Natural killer cell treated with Interleukin-12 subunit alpha and Interleukin-12 subunit beta and Interleukin-15 and Interleukin-18, amount 100 ng/mL, for 72 hours (primary cell): ENCODE results near the gene SFRP5. TPM values are rescaled to one million over a fixed set of nuclear protein-coding genes. Genes with fewer than 3 reads are reported as not detected.

ENCODE experiments used
- total RNA-seq, 2 donors: library from RNA; stranded (reverse); gene quantifications; one replicate each; pipeline ENCODE4 v1.2.3, GENCODE V29; 2022

SFRP5 gene
- total RNA-seq, 2 donors from 2014 or later, result not detected

Other genes starting within 250 kb of the SFRP5 start
- gene ANKRD2, start 199.2 kb downstream of the SFRP5 start, total RNA-seq, result not detected
- gene HOGA1, start 187.6 kb downstream of the SFRP5 start, total RNA-seq, result not detected
- not detected for gene C10orf62, start 182.3 kb downstream of the SFRP5 start, total RNA-seq
- 1 to 10 TPM; 1.6 to 2.7 TPM for gene MORN4, start 138.5 kb downstream of the SFRP5 start, total RNA-seq
- gene PI4K2A, start 131.3 kb downstream of the SFRP5 start, total RNA-seq, result 10 to 100 TPM; 16.2 to 22.8 TPM
- under 1 TPM; 0.45 to 0.89 TPM for gene AVPI1, start 84.8 kb downstream of the SFRP5 start, total RNA-seq
- under 1 TPM in 1 of 2 donors, not detected in 1; 0.75 TPM for gene MARVELD1, start 58.3 kb downstream of the SFRP5 start, total RNA-seq
- gene ZFYVE27, start 34.9 kb downstream of the SFRP5 start, total RNA-seq, result 10 to 100 TPM; 34.9 to 59.6 TPM
- gene GOLGA7B, start 77.8 kb upstream of the SFRP5 start, total RNA-seq, result 1 to 10 TPM; 1.8 to 2.8 TPM